GM12801 (cell line): Measurements from ENCODE around the gene IRAG1.

Source experiments
- TF ChIP-seq, protein P1 (sequence below): IDR thresholded peaks from one replicate; pipeline ENCODE4 v1.5.1; 2011; ENCODE audit warnings: control low read depth; ENCODE audit not compliant: insufficient read length; ENCODE audit errors: extremely low read depth

The IRAG1 gene

DNA sequence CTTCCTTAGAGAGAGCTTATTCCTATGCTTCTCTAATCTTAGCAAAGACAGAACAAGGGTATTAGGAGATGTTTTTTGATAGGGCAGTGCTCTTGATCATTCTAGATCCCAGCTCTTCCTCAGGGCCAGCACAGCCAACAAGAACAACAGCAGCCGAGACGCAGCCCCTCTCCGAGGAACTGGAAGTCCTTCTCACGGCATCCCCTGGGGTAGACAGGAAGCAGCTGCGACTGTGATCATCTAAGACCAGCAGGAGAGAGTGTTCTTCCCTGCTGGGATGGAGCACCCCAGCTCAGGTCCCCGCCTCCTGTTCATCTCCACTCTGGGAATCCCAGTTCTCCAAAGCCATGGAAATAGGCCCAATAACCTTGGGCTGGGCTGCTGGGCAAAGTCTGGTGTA is 29.6 kb downstream of the IRAG1 start:
- TF ChIP-seq, protein P1, sequence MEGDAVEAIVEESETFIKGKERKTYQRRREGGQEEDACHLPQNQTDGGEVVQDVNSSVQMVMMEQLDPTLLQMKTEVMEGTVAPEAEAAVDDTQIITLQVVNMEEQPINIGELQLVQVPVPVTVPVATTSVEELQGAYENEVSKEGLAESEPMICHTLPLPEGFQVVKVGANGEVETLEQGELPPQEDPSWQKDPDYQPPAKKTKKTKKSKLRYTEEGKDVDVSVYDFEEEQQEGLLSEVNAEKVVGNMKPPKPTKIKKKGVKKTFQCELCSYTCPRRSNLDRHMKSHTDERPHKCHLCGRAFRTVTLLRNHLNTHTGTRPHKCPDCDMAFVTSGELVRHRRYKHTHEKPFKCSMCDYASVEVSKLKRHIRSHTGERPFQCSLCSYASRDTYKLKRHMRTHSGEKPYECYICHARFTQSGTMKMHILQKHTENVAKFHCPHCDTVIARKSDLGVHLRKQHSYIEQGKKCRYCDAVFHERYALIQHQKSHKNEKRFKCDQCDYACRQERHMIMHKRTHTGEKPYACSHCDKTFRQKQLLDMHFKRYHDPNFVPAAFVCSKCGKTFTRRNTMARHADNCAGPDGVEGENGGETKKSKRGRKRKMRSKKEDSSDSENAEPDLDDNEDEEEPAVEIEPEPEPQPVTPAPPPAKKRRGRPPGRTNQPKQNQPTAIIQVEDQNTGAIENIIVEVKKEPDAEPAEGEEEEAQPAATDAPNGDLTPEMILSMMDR = no peak

DNA sequence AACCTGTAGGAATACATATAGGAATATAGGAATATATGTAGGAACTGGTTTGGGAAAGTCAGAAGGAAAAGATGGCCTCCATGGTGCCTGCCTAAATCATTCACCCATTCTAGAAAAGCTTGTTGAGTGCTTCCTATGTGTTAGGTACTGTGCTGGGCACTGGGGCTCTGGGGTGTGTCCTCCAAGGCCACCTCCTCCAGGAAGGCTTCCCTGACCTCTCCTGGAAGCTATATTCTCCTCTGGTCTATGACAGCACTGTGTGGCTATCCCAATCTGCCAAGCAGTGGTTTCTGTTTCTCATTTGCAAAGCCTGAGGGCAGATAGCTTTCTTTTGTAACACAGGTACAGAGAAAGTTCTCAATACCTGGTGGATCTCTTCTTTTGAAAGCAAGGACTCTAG is 30.2 kb downstream of the IRAG1 start:
- TF ChIP-seq, protein P1 = no peak

DNA sequence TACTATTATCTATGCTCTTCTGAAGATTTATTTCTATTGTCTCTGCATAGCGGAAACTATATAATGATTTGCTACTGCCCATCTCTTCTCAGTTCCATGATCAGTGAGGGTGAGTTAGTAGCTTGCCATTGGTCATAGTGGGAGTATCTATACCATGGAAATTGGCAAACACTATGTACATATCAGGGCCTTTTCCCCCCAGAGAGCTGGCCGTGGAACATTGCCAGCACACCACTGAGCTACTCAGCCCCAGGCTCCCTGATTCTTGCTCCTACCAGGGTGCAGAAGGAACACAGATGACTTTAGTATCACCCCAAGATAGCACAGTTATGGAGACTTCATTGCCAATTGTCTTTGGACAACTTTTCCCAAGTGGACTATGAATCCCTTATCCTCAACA is 33.2 kb downstream of the IRAG1 start:
- TF ChIP-seq, protein P1 = no peak

DNA sequence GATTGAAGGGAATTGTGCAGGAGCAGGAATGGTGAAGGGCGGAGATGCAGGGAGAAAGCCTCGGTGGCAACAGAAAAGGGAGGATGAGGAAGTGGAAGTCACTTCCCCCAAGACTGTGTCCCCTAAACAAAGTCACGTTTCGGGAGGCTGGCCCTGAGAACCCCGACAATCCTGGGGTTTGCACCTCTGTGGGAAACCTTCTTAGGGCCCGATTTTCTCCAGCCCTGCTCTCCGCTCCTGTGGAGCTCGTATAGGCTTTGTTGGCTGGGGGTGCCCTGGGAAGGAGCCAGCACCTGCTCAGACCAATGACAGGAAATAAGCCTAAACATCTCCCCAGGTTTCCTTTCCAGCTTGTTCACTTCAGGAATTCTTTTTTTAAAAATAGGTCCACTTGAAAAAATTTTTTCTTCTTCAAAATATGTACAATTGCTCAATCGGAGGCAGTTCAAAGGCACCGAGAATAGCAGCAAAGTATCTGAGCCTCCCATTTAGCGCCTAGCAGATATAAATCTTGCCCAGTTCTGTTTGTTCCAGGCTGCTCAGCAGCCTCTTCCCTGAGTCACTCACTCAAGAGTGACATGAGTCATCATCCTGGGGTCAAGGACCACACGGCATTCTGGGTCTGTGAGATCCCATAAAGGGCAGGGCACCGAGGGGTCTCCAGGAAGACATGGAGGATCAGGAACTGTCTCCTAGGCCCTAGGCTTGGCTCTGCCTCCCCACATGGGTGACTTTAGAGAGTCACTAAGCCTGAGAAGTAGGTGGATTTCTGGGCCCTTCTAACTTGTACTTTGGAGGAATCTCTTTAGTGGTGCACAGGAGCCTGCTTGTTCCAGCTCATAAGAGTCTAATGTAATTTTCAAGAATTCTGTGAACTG is 34.0 kb downstream of the IRAG1 start:
- TF ChIP-seq, protein P1 = no peak

DNA sequence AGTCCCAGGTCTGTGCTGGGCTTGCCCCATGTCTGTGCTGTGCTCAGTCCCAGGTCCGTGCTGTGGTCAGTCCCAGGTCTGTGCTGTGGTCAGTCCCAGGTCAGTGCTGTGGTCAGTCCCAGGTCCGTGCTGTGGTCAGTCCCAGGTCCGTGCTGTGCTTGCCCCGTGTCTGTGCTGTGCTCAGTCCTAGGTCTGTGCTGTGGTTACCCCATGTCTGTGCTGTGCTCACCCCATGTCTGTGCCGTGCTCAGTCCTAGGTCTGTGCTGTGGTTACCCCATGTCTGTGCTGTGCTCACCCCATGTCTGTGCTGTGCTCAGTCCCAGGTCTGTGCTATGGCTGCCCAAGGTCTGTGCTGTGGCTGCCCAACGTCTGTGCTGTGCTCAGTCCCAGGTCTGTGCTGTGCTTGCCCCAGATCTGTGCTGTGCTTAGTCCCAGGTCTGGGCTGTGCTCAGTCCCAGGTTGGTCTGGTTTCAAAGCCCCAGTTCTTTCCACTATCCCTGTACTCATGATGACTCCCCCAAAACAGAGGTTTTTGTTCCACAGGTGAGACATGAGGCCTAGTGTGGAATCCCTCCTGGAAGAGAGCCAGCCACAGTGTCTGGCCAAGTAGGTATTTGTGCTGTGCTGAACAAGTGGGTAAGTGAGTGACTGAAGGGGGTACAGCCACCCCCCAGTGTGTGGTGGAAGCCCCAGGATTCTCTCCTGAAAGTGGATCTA is 34.8 kb downstream of the IRAG1 start:
- TF ChIP-seq, protein P1 = no peak

DNA sequence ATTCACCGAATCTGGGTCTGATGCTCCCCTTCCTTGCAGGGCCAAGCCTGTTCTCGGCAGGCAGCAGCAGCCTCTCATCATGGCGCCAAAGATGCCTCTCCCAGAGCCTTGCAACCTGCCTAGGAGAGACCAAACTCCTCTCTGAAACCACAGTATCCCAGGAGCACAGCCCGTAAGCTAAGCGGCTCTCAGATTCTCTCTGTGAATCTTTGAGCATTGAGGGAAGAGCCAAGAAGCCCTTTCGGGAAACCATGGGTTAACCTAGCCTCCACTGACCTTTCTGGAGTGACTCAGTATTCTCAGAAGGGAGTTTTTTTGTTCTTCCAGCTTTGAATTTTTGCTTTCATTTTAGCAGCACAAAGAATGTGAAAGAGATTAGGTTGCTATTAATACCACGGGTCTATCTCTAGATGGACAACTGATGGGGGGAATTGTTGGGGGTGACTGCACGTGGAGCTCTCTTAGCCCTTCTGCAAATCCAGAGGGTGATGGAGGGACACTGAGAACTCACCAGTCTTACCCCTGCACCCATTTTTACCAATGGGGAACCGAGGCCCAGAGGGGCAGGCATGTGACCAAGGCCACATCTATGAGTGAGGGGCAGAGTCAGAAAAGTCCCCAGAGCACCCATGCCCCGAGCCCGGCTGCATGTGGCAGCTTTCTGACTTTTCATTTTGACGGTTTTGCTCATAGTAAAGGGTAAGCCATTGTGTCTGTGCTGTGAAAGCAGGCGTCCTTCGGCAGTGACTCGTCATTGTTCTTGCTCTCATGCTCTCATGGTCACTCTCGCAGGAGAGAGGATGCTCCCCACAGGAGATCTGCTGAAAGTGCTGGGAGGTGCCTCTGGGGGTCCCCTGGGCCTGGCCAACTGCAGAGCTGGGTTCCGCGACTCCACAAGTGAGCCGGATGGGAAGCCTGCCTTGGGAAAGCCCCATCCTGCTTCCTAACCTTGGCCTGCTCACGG is 36.0 kb downstream of the IRAG1 start:
- TF ChIP-seq, protein P1 = no peak
